ENCODE measurements around the gene MEIOB.

DNA sequence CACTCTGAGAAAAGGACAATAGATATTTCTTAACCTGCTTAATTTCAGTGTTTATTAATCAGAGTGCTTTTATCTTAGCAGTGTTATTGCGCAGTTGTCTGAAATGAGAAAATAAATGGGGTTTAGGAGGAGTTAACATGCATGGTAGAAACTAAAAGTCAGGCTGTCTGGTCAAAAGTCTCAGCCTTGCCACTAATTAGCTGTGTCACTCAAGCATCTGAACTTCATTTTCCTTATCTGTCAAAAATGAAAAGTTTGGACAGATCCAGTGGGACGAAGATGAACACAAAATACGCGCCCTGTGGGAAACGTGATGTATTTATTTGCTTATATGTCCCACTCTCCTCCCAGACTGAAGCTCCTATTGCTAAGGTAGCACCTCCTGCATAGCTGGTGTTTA is 6.3 kb upstream of the MEIOB start:
- TF ChIP-seq, protein P1, sequence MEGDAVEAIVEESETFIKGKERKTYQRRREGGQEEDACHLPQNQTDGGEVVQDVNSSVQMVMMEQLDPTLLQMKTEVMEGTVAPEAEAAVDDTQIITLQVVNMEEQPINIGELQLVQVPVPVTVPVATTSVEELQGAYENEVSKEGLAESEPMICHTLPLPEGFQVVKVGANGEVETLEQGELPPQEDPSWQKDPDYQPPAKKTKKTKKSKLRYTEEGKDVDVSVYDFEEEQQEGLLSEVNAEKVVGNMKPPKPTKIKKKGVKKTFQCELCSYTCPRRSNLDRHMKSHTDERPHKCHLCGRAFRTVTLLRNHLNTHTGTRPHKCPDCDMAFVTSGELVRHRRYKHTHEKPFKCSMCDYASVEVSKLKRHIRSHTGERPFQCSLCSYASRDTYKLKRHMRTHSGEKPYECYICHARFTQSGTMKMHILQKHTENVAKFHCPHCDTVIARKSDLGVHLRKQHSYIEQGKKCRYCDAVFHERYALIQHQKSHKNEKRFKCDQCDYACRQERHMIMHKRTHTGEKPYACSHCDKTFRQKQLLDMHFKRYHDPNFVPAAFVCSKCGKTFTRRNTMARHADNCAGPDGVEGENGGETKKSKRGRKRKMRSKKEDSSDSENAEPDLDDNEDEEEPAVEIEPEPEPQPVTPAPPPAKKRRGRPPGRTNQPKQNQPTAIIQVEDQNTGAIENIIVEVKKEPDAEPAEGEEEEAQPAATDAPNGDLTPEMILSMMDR (IDR thresholded peaks at IDR 0.05) = no peak
- no peak for TF ChIP-seq EZH2phosphoT487 (IDR thresholded peaks at IDR 0.05)
